Subcutaneous adipose tissue (tissue), 4 donors: Measurements from ENCODE around the gene MYBBP1A. TPM values are rescaled to one million over a fixed set of nuclear protein-coding genes. Genes with fewer than 3 reads are reported as not detected.

Source experiments
- total RNA-seq, 4 donors: library from RNA; depleted of rRNA; stranded (reverse); fragments of >200 nt; gene quantifications; one replicate each; pipeline ENCODE4 v1.1.0, GENCODE V29; 2016
- TF ChIP-seq, protein P1 (sequence below): fragments of 450-650 bp; IDR thresholded peaks from one replicate; pipeline ENCODE4 v1.5.1; 2016; ENCODE audit warnings: low read depth, mild to moderate bottlenecking, control low read depth, antibody characterized with exemption, moderate library complexity

MYBBP1A gene
- total RNA-seq, 4 donors from 2014 or later: 16.5 to 34.7 (median 28.7) TPM

DNA sequence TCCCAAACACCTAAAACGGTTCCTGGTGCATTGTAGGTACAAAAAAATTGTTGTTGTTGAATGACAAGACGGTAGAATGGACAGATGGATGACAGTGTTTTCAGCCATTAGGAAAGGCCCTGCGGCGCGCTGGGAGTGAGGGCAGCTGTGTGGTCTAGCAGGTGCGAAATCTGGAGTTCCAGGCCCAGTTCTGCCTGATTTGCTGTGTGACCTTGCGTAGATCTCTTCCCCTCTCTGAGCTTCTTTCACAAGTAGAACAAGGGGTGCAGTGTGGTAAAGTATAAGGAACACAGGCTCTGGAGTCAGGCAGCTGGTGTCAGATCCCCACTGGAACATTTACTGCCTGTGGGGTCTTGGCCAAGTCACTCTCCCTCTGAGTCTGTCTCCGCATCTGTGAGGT is 31.2 kb downstream of the MYBBP1A start:
- TF ChIP-seq, protein P1, sequence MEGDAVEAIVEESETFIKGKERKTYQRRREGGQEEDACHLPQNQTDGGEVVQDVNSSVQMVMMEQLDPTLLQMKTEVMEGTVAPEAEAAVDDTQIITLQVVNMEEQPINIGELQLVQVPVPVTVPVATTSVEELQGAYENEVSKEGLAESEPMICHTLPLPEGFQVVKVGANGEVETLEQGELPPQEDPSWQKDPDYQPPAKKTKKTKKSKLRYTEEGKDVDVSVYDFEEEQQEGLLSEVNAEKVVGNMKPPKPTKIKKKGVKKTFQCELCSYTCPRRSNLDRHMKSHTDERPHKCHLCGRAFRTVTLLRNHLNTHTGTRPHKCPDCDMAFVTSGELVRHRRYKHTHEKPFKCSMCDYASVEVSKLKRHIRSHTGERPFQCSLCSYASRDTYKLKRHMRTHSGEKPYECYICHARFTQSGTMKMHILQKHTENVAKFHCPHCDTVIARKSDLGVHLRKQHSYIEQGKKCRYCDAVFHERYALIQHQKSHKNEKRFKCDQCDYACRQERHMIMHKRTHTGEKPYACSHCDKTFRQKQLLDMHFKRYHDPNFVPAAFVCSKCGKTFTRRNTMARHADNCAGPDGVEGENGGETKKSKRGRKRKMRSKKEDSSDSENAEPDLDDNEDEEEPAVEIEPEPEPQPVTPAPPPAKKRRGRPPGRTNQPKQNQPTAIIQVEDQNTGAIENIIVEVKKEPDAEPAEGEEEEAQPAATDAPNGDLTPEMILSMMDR: no peak

DNA sequence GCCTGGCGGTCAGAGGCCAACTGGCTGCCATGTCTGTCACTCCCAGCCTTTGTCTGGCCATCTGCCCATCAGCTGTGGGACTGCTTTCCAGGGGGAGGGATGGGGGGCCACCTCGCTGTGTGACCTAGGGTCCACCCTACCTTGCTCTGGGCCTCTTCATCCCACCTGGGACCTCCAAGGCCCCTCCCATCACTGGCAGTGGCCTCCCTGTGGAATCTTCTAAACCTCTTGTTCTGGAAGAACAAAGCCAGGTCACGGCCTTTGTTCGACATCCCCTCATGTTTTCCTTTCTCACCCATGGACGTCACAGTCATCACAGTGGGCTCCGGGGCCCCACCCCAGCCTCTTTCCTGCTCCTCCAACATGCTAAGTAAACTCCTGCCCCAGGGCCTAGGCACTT is 32.5 kb downstream of the MYBBP1A start:
- TF ChIP-seq, protein P1: no peak

DNA sequence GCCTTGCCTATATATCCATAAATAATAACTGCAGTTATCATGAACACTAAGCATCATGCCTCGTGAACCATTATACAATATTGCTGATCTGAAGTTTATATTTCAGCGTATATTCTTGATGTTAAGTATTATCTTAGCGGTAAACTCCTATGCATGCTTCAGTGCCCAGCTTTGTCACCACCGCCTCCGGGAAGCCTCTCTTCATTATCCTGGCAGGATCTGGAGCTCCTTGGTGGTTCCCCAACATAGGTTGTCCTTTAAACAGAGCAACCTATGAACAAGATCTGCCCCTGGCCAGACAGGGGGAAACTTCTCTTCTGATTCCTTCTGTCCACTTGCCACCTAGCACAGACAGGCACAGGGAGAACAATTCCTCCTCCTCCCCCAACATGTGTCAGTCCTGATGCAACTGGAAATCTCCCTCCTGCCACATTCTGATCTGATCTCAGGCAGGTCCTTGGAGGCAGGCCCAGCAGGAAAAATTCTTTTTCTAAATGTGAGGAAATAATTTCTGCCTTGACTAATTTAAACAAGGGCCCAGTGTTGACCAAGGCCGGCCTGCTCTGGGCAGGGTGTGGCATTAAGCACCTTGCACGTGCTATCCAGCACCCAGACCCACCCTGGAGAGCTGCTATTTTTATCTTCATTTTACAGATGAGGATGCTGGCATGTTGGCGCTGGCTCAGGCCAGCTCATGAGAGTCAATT is 34.1 kb downstream of the MYBBP1A start:
- TF ChIP-seq, protein P1: no peak

DNA sequence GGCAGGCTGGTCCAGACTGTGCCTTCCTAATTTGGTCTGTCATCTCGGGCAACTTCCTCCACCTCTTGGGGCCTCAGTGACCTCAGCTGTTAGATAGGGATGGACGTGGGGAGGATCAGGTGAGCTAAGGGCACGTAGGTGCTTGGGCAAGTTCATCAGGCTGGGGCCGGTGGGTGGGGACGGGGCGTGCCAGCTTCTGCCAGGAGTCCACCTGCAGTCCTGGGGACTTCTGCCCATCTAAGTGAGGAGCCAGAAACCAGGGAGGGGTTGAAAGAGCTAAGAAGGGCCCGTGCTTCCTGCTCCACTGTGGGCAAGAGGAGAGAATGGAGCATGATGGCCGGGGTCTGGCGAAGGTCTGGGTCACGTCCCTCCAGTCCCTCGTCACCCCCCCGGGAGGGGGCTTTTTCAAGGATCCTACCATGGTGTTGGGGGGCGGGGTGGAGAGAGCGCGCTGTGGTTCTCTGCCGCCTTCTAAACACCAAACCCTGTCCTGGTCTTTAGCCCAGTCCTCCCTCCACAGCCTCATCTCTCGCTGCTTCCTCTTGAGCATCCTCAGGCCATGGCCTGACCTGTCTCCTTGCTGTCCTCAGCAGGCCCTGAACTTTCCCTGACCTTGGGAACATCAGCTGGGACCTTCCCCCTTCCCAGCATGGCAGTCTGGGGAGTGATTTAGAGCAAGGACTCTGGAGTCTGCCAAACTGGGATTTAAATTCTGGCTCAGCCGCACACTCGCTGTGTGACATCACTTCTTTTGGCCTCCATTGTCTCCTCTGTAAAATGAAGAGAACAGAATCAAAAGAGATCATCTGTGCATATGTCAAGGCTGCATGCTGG is 34.9 kb downstream of the MYBBP1A start:
- TF ChIP-seq, protein P1: no peak

DNA sequence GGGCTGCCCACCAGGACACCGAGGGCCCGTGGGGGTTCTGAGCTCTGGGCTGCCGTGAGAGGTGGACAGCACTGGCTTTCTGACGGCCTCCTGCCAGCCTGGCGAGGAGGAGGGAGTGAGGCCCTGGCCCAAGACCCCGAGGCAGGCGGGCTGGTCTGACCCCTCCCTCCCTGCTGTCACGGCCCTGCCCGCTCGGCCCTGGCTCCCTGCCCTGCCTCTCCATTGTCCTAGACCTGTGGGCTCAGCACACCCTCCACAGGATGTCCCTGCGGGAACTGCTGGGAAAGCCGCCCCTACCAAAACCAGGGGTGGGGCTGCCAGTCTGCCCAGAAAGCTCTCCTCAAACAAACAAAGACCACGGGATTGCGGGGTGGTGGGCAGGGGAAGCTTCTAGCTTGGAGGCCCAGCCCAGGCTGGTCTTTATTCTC is 35.8 kb downstream of the MYBBP1A start:
- TF ChIP-seq, protein P1: no peak

DNA sequence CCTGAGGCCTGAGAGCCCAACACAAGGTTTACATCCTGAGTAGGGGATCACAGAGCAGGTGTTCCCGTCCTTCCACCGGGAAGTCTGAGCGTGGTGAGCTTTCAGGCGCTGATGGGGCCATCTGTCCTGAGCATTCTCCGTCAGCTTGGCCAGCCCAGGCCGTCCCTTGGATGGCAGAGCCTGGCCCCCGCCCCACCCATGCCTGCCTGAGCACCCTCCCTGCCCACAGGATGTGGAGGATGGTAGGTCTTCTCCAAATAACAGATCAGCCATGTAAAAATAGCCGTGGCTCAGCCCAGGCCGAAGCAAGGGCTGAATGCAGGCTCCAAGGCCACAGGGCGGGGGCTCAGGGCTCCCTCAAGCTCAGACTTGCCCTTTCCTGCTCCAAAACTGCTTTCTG is 36.3 kb downstream of the MYBBP1A start:
- TF ChIP-seq, protein P1: no peak

DNA sequence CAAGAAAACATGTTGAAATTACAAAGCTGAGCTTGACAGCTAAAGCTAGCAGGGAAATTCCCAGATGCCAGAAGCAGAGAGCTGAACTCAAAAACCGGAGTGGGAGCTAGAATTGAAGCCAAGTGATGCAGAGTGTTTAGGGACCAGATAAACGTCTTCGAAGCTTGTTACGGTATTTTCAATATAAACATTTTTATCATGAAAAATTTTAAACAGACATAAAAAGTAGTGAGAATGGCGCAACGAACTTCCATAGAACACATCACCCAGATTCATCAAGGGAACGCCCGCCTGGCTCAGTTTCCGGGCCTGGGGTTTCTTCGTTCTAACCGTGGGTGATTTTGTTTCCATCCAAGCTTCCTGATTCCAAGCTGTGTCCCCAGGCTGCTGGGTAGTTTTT is 38.4 kb downstream of the MYBBP1A start:
- TF ChIP-seq, protein P1: no peak
